ENCODE data around the gene RNU4-1.

- TF ChIP-seq PREB (CRISPR knock-in tag; IDR thresholded peaks at IDR 0.05) (no peak), BRF2 (IDR thresholded peaks at IDR 0.05; ENCODE audit: borderline replicate concordance, insufficient read depth, insufficient read length) (no peak), EP300 (IDR thresholded peaks at IDR 0.05; ENCODE audit: low read length) (no peak), NFRKB (IDR thresholded peaks at IDR 0.05; ENCODE audit: low read depth) (no peak), POLR2H (tag; IDR thresholded peaks at IDR 0.05; ENCODE audit: low read depth) (no peak), NCOA1 (IDR thresholded peaks at IDR 0.05; ENCODE audit: low read depth) (no peak), ZNF717 (CRISPR knock-in tag; IDR thresholded peaks at IDR 0.05) (no peak), SRF (CRISPR knock-in tag; IDR thresholded peaks at IDR 0.05) (no peak), ZBTB11 (CRISPR knock-in tag; IDR thresholded peaks at IDR 0.05) (no peak), MAX (CRISPR knock-in tag; IDR thresholded peaks at IDR 0.05) (no peak)
Measured at GRCh38 chr12:120337730-120338129, 44.7 kb upstream of the RNU4-1 start.
